SK-N-SH treated with all-trans-retinoic acid at 6 μM for 48 hours (cell line): ENCODE measurements around the gene FAM89A.

ENCODE experiments used
- ARNTL ChIP-seq: fragments of 450-650 bp; formaldehyde crosslinking; IDR thresholded peaks from 2 replicates; pipeline ENCODE4 v1.5.0; 2020; ENCODE audit warnings: low read depth, mild to moderate bottlenecking, moderate library complexity, borderline replicate concordance
- ESRRG ChIP-seq: fragments of 250-450 bp; sonication (Bioruptor Pico); IDR thresholded peaks from 2 replicates; pipeline ENCODE4 v1.6.1; 2021; ENCODE audit warnings: mild to moderate bottlenecking
- ISL1 ChIP-seq: fragments of 250-450 bp; sonication (Bioruptor Pico); IDR thresholded peaks from 2 replicates; pipeline ENCODE4 v2.1.2; 2022; ENCODE audit warnings: mild to moderate bottlenecking, moderate library complexity
- SNAI2 ChIP-seq: fragments of 250-450 bp; sonication (Bioruptor Pico); IDR thresholded peaks from 2 replicates; pipeline ENCODE4 v1.5.0; 2020; ENCODE audit warnings: mild to moderate bottlenecking, moderate library complexity
- ZC3H10 ChIP-seq: fragments of 250-450 bp; sonication (Bioruptor Pico); IDR thresholded peaks from 2 replicates; pipeline ENCODE4 v1.5.1; 2021; ENCODE audit warnings: mild to moderate bottlenecking, moderate library complexity
- ZFP3 ChIP-seq: fragments of 250-450 bp; sonication (Bioruptor Pico); IDR thresholded peaks from 2 replicates; pipeline ENCODE4 v1.5.0; 2020; ENCODE audit warnings: mild to moderate bottlenecking, moderate library complexity
- ZNF565 ChIP-seq: fragments of 450-650 bp; formaldehyde crosslinking; conservative IDR thresholded peaks from 2 replicates; pipeline ENCODE4 v1.5.0; 2020; ENCODE audit warnings: low read depth, mild to moderate bottlenecking, moderate library complexity
- ZNF70 ChIP-seq: fragments of 450-650 bp; formaldehyde crosslinking; IDR thresholded peaks from 2 replicates; pipeline ENCODE4 v1.5.0; 2020; ENCODE audit warnings: mild to moderate bottlenecking, moderate library complexity
- ZNF8 ChIP-seq: fragments of 450-650 bp; formaldehyde crosslinking; IDR thresholded peaks from 2 replicates; pipeline ENCODE4 v1.5.0; 2020; ENCODE audit warnings: mild to moderate bottlenecking, moderate library complexity
- TF ChIP-seq, protein P1 (sequence below): fragments of 250-450 bp; sonication (Bioruptor Pico); IDR thresholded peaks from 2 replicates; pipeline ENCODE4 v1.5.1; 2020; ENCODE audit warnings: low read depth, mild to moderate bottlenecking, moderate library complexity

DNA sequence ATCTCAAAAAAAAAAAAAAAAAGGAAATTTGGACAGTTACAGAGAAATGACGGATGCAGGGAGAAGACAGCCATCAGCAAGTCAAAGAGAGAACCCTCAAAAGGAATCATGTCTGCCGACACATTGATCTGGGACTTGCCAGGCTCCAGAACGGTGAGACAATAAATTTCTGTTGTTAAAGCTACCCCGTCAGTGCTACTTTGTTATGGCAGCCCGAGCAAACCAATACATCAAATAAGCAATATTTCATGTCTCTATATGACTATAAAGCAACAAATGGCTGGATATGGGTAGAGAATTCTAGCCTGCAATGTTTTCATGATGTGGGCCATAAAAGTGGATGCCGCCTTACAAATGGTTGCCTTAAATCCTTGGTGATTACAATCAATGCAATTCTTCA, 23.3 kb upstream of the FAM89A start:
- TF ChIP-seq, protein P1, sequence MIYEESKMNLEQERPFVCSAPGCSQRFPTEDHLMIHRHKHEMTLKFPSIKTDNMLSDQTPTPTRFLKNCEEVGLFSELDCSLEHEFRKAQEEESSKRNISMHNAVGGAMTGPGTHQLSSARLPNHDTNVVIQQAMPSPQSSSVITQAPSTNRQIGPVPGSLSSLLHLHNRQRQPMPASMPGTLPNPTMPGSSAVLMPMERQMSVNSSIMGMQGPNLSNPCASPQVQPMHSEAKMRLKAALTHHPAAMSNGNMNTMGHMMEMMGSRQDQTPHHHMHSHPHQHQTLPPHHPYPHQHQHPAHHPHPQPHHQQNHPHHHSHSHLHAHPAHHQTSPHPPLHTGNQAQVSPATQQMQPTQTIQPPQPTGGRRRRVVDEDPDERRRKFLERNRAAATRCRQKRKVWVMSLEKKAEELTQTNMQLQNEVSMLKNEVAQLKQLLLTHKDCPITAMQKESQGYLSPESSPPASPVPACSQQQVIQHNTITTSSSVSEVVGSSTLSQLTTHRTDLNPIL (CRISPR knock-in tag), result no peak
- TF ChIP-seq ARNTL (CRISPR knock-in tag), result no peak
- no peak for TF ChIP-seq ZFP3 (CRISPR knock-in tag)
- no peak for TF ChIP-seq ZC3H10
- no peak for TF ChIP-seq ZNF8 (CRISPR knock-in tag)
- TF ChIP-seq ZNF565 (CRISPR knock-in tag), result no peak
- no peak for TF ChIP-seq ZNF70 (CRISPR knock-in tag)
- no peak for TF ChIP-seq ESRRG (CRISPR knock-in tag)
- TF ChIP-seq SNAI2 (CRISPR knock-in tag), result no peak
- TF ChIP-seq ISL1 (CRISPR knock-in tag), result no peak
